B cell (primary cell): Measurements from ENCODE around the gene TPTE2. TPM values are rescaled to one million over a fixed set of nuclear protein-coding genes. Genes with fewer than 3 reads are reported as not detected.

Experiments
- ATAC-seq: fragments of 200-7000 bp; cut with Tn5 transposase; one replicate; pipeline ENCODE4 v1.10.0; 2021; ENCODE audit warnings: low read depth, mild to moderate bottlenecking, moderate number of reproducible peaks, moderate library complexity
- CTCF ChIA-PET: fragments of 350-600 bp; sonication (Branson Sonifier 250); formaldehyde crosslinking; loops from one replicate; lab custom pipeline; 2021; ENCODE audit warnings: antibody characterized with exemption, inconsistent platforms; lab: Charles Lee
- POLR2A ChIA-PET: fragments of 350-600 bp; sonication (Branson Sonifier 250); formaldehyde crosslinking; loops from one replicate; lab custom pipeline; 2021; ENCODE audit warnings: antibody characterized with exemption; lab: Charles Lee
- DNase-seq: peaks from one replicate; pipeline ENCODE4 v3.0.0; 2013
- H2AFZ ChIP-seq: 2 replicates; pipeline ENCODE4 v1.6.1; 2012; ENCODE audit warnings: mild to moderate bottlenecking, low read depth, low read length; ENCODE audit not compliant: insufficient read depth, poor library complexity, severe bottlenecking
- H3K27ac ChIP-seq, 2 donors: 1 replicate in 1 of 2; 2 replicates in 1 of 2; pipeline ENCODE4 v1.5.1; 2012 to 2013; ENCODE audit warnings: low read length in 2 of 2, mild to moderate bottlenecking in 2 of 2, moderate library complexity in 1 of 2
- H3K27me3 ChIP-seq, 4 experiments: fragments of 200-600 bp in 1 of 4; sonication (generic) in 1 of 4; replicated peaks in 1 of 4; 1 replicate in 2 of 4; 2 replicates in 2 of 4; pipeline versions ENCODE4 v1.6.1 to v1.7.0; 2013 to 2016; ENCODE audit warnings: low read length in 3 of 4, mild to moderate bottlenecking in 2 of 4, mixed read lengths in 1 of 4, moderate library complexity in 1 of 4; ENCODE audit not compliant: insufficient read depth in 4 of 4, control insufficient read depth in 3 of 4; ENCODE audit errors: control extremely low read depth in 1 of 4
- H3K36me3 ChIP-seq, 2 experiments: replicated peaks in 1 of 2; 1 replicate in 1 of 2; 2 replicates in 1 of 2; pipeline versions ENCODE4 v1.6.1 to v1.7.1; 2013; ENCODE audit warnings: low read length in 1 of 2; ENCODE audit not compliant: insufficient read depth in 2 of 2, control insufficient read depth in 1 of 2; ENCODE audit errors: control extremely low read depth in 1 of 2, extremely low read depth in 1 of 2
- H3K4me1 ChIP-seq, 2 donors: fragments of 200-600 bp in 1 of 2; sonication (generic) in 1 of 2; 1 replicate in 1 of 2; 2 replicates in 1 of 2; pipeline versions ENCODE4 v1.5.1 to v1.6.1; 2013 to 2017; ENCODE audit warnings: low read length in 2 of 2; ENCODE audit not compliant: control insufficient read depth in 2 of 2, insufficient read depth in 2 of 2
- H3K4me2 ChIP-seq: replicated peaks from 2 replicates; pipeline ENCODE3; 2012; ENCODE audit warnings: mild to moderate bottlenecking, low read depth, low read length; ENCODE audit not compliant: poor library complexity, severe bottlenecking
- H3K4me3 ChIP-seq, 5 experiments: fragments of 200-600 bp in 1 of 5; sonication (generic) in 1 of 5; 1 replicate in 3 of 5; 2 replicates in 2 of 5; pipeline versions ENCODE4 v1.5.1 to v1.7.0; 2011 to 2016; ENCODE audit warnings: low read length in 4 of 5, mild to moderate bottlenecking in 4 of 5, low read depth in 2 of 5, control low read depth in 1 of 5, moderate library complexity in 1 of 5; ENCODE audit not compliant: insufficient read depth in 1 of 5; ENCODE audit errors: control extremely low read depth in 1 of 5, extremely low read depth in 1 of 5
- H3K79me2 ChIP-seq: fragments of 200-600 bp; sonication (generic); one replicate; pipeline ENCODE4 v1.6.0; 2016; ENCODE audit warnings: low read length; ENCODE audit not compliant: control insufficient read depth, insufficient read depth
- H3K9ac ChIP-seq: fragments of 200-600 bp; sonication (generic); 2 replicates; pipeline ENCODE4 v1.6.1; 2017; ENCODE audit warnings: mild to moderate bottlenecking, low read length, moderate library complexity
- H3K9me3 ChIP-seq, 3 donors: one replicate each; pipeline versions ENCODE4 v1.6.1 to v1.7.1; 2013; ENCODE audit warnings: low read length in 2 of 3; ENCODE audit not compliant: control insufficient read depth in 2 of 3, insufficient read depth in 1 of 3; ENCODE audit errors: control extremely low read depth in 1 of 3
- H4K20me1 ChIP-seq: 2 replicates; pipeline ENCODE4 v1.6.0; 2012; ENCODE audit warnings: mild to moderate bottlenecking, low read length; ENCODE audit not compliant: insufficient read depth, control insufficient read depth, poor library complexity, severe bottlenecking
- H3K27ac Mint-ChIP-seq: one replicate; pipeline ENCODE4 v1.8.0; 2021; ENCODE audit warnings: mixed read lengths
- H3K27me3 Mint-ChIP-seq: one replicate; pipeline ENCODE4 v1.8.0; 2021; ENCODE audit warnings: mixed read lengths
- H3K4me1 Mint-ChIP-seq: one replicate; pipeline ENCODE4 v1.8.0; 2021; ENCODE audit warnings: mixed read lengths
- H3K4me3 Mint-ChIP-seq: one replicate; pipeline ENCODE4 v1.8.0; 2021; ENCODE audit warnings: mixed read lengths
- H3K9me3 Mint-ChIP-seq: one replicate; pipeline ENCODE4 v1.8.0; 2022; ENCODE audit warnings: mixed read lengths; ENCODE audit not compliant: insufficient read depth
- CTCF ChIP-seq: fragments of 200-600 bp; IDR thresholded peaks from one replicate; pipeline ENCODE4 v1.8.0; 2022; ENCODE audit warnings: antibody characterized with exemption, mild to moderate bottlenecking
- EZH2 ChIP-seq: IDR thresholded peaks from 2 replicates; pipeline ENCODE4 v1.6.1; 2012; ENCODE audit warnings: borderline replicate concordance, low read depth, mild to moderate bottlenecking, moderate library complexity, low read length; ENCODE audit not compliant: insufficient read depth, poor library complexity, severe bottlenecking
- WGBS: methylation state at CpG from one replicate; pipeline ENCODE4 v1.1.5; 2013; ENCODE audit warnings: missing lambda C conversion rate; ENCODE audit not compliant: insufficient coverage; 5-methylcytosine and 5-hydroxymethylcytosine counted together
- intact Hi-C: fragments of 100-400 bp; cut with micrococcal nuclease; formaldehyde crosslinking; loops from one replicate; pipeline ENCODE4 v1.10.0; 2022
- polyA plus RNA-seq: library from polyadenylated mRNA; depleted of rRNA; stranded (reverse); fragments of >200 nt; gene quantifications from 2 replicates; pipeline ENCODE4 v1.2.3, GENCODE V29; 2012
- total RNA-seq, 2 donors: library from RNA; stranded (reverse); fragments of 120-200 nt in 1 of 2; gene quantifications; 1 replicate in 1 of 2; 2 replicates in 1 of 2; pipeline versions ENCODE4 v1.2.3 to v1.2.4, GENCODE V29; 2013 to 2022

Gene TPTE2
- total and polyA plus RNA-seq, 2 donors (not counting 1 experiment from before 2014, with no cell fraction given) = not detected

DNA sequence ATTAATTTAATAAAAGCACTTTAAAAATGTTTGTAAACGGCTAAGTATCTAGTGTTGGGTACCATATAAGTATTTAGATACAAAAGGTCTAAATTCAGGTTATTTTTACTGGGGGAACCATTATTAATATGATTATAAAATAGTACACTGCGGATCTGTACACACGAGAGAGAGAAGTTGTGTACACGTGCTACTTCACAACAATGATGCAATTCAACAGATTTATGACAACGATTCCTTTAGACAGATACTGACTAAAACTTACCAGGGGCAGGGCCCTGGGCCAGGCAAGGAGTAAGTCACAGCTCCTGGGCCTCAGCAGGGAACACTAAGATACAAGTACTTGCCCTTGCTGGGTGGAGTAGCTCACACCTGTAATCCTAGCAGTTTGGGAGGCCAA, 29.1 kb upstream of the TPTE2 start:
- POLR2A ChIA-PET = no interaction called here
- TF ChIP-seq EZH2 (no peak), CTCF (no peak)
- Histone ChIP-seq H2AFZ (no peak overlapping the region), H3K4me3 (no peak overlapping the region), H3K79me2 (no peaks in the 10 kb centered on the region), H3K9ac (no peak overlapping the region), H3K9me3 (peaks cover 0 to 22% (median 10%) of the 10 kb centered on the region in 3 donors), H4K20me1 (no peaks in the 10 kb centered on the region), H3K27me3 (peaks cover 0 to 4% (median 3%) of the 10 kb centered on the region in 4 experiments), H3K4me2 (no peak overlapping the region), H3K36me3 (no peaks in the 10 kb centered on the region), H3K4me1 (peaks cover 17 to 18% of the 10 kb centered on the region in 2 donors), H3K27ac (no peak overlapping the region)
- whole genome bisulfite sequencing = no CpG with 5 or more reads among the region's 5 CpGs
- intact Hi-C loops = no loop called here
- Mint-ChIP-seq H3K27me3 (peaks cover 20% of the 10 kb centered on the region), H3K4me3 (no peak overlapping the region), H3K4me1 (peaks cover 23% of the 10 kb centered on the region), H3K27ac (no peak overlapping the region), H3K9me3 (peaks cover 5% of the 10 kb centered on the region)
- DNase-seq (no peak), ATAC-seq (no peak)
- CTCF ChIA-PET = no interaction called here

DNA sequence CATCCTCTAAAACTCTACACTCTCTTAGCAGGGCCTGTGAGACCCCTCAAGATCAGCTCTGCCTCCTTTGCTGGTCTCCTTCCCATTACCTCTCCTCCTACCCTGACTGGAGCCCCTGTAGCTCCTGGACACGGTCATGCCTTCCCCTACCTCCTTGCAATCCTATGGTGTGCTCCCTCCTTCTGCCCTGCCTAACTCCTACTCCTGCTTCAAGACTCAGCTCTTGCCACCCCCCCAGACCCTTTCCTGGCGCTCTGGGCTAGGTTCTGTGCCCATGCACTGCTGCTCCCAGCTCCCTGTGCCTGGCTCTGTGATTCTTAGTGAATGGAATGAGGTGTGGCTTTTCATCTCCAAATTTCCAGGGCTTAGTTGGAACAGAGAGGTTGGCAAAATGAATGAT, 28.0 kb upstream of the TPTE2 start:
- Histone ChIP-seq H3K27me3 (peaks cover 0 to 4% (median 3%) of the 10 kb centered on the region in 4 experiments), H3K9me3 (peaks cover 0 to 25% (median 10%) of the 10 kb centered on the region in 3 donors), H3K4me1 (peaks cover 17 to 18% of the 10 kb centered on the region in 2 donors), H3K27ac (no peak overlapping the region), H2AFZ (no peak overlapping the region), H3K4me3 (no peak overlapping the region), H3K9ac (no peak overlapping the region), H4K20me1 (no peaks in the 10 kb centered on the region), H3K79me2 (no peaks in the 10 kb centered on the region), H3K4me2 (no peak overlapping the region), H3K36me3 (no peaks in the 10 kb centered on the region)
- Mint-ChIP-seq H3K27ac (no peak overlapping the region), H3K4me3 (no peak overlapping the region), H3K27me3 (peaks cover 20% of the 10 kb centered on the region), H3K9me3 (peaks cover 5% of the 10 kb centered on the region), H3K4me1 (peaks cover 23% of the 10 kb centered on the region)
- ATAC-seq = no peak
- 100% methylated on average over 1 of the region's 2 CpGs for WGBS
- ChIA-PET CTCF (interaction anchor here (0.7 to 1.4 kb wide), 2 partner anchors 25 to 931 kb away, joined by 3 to 4 read pairs; no protein-coding TSS in a partner anchor), POLR2A (interaction anchor here (0.6 kb wide), 1 partner anchor 398 kb away, joined by 3 read pairs; no protein-coding TSS in a partner anchor)
- DNase-seq = no peak
- TF ChIP-seq EZH2 = no peak
- no peak for TF ChIP-seq CTCF
- intact Hi-C loops = no loop called here
